Stimulated activated CD4-positive, alpha-beta T cell treated with anti-CD3 and anti-CD28 coated beads, Interleukin-2, amount 100 ng/mL, for 24 hours (primary cell): ENCODE measurements around the gene LPAR6.
"Not testable (repeated sequence)": the region's sequence is repeated elsewhere in the genome, so short reads cannot be mapped to it uniquely, and the experiment has no call there.

ENCODE experiments used
- DNase-seq, 2 donors: peaks; one replicate each; pipeline ENCODE4 v3.0.0-alpha.2; 2020

The LPAR6 gene

GRCh38 chr13:48412881-48413351 lies at the start of gene LPAR6:
Gene LPAR6, minus strand, starts transcription at chr13:48413113. Its CDS starts 690 bp downstream, at chr13:48412423.
- no peak for DNase-seq

DNA sequence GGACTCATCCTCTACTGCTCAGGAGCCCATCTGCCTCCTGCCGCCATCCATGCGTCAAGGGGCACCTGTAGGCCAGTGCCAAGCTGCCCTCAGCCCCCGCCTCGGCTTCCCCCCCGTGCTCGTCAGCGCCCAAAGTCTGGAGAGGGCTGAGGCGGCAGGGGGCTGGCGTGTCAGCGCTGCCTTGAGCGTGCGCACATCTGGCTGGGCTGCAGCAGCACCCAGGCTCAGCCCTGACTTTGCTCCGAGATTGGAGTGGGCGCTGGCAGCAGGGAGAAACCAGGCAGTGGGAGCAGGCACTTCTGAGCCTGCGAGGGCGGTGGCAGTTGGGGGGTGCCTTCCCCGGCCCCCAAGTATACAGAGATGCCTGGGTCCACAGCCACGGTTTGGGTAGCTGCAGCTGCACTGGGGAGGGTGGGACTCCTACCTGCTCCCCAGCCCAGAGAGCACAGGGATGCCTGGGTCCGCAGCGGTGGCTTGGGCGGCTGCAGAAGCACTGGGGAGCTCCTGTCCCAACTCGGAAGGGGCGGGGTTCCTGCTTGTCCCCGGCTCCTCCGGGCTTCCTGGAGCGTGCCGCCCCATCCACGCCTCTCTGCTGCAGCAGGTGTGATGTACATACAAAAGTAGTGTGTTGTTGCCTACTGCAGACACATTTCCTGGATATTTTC lies 44.8 kb upstream of the LPAR6 start:
- no peak for DNase-seq

DNA sequence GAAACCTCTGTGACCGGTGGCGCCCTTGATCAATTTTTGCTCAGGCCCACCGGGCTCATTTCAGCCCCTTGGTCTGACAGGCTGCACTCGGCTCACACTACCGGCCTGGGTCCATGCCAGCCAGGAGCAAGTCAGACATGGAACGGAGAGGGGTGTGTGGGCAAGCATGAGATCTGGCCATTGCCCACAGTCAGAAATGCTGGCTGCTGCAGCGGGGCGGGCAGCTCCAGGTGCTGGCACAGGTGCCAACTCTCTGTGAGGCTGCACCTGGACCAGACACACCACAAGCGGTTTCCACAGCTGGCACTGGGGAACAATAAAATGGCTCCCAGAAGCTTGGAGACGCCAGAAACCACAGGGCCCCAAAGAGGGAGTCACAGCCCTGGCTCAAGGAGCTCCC lies 43.6 kb upstream of the LPAR6 start:
- no peak for DNase-seq

DNA sequence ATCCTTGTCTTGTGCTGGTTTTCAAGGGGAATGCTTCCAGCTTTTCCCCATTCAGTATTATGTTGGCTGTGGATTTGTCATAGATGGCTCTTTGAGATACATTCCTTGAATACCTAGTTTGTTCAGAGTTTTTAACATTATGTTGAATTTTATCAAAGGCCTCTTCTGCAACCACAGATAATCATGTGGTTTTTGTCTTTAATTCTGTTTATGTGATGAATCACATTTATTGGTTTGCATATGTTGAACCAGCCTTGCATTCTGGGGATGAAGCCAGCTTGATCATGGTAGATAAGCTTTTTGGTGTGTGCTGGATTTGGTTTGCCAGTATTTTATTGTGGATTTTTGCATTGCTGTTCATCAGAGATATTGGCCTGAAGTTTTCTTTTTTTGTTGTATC lies 38.3 kb upstream of the LPAR6 start:
- DNase-seq: not testable (repeated sequence)

DNA sequence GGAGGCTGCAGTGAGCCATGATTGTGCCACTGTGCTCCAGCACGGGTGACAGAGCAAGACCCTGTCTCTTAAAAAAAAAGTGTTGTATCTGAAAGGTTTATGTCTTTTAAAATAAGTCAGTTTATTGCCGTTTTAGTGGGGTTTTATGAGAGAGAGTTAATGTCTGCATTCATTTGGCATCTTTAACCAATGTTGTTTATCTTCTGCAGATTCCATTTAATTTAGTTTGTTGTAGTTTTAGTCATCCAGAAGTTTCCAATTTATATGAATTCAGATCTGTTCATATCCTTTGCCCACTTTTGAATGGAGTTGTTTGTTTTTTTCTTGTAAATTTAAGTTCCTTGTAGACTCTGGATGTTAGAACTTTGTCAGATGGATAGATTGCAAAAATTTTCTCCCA lies 36.7 kb upstream of the LPAR6 start:
- no peak for DNase-seq

DNA sequence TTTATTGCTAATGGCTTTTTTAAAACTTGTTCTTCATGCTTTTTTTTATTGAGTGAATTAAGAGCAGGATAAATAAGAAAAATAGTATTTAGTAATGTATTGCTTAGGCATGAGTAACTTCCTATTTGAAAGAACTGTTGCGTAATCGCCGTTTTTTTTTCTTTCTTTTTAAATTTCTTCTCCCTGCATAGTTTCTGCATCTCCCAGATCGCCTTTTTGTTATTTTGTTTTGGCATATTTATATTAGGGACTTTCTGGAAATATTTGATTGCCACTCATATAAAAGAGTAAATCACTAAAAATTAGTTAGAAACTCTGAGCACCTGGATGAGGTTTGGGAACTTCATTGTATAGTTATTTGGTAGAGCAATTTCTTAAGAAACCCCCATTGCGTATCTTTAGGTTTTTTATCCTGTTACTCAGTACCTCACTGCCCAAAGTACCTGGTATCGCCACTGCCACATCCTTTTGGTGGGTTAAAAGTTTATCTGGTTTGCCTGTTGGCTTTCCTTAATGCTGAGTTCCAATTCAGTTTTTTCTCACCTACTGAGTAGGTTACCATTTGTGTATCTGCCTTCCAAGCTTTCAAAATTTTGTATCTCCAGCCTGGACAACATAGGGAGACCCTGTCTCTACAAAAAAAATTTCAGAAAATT lies 36.2 kb upstream of the LPAR6 start:
- no peak for DNase-seq

DNA sequence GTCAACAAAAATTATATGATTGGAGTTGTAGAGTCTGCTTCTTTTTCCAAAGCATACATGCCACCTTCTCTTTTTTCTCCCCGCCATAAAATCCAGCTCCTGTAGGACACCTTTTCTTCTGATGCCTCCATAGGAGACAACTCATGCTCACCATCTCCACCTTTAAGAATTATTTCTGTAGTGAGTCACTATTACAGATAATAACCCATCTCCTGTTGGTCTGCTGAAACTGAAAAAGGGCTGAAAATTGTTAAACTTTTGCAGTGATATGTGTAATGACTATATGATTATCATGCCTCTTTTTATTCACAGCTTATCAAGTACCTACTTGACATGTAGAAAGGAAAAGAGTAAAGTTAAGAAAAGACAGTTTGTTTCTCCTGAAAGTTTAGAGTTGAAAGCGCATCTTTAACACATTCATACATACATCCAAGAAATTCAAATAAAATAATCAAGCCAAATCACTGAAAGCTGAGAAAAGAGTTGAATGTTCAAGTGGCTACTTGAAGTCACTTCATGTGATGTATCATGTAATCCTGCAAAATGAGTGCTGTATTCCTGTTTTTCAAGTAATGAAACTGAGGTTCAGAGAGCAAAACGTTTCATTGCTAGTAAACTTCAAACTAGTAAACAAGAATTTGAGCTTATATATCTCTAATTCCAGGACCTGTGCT lies 35.5 kb upstream of the LPAR6 start:
- no peak for DNase-seq

- no peak for DNase-seq
These were observed 33.6 kb upstream of the LPAR6 start for GRCh38 chr13:48446464-48446863.

- DNase-seq: no peak
These were observed 30.7 kb upstream of the LPAR6 start for GRCh38 chr13:48443442-48444208.

DNA sequence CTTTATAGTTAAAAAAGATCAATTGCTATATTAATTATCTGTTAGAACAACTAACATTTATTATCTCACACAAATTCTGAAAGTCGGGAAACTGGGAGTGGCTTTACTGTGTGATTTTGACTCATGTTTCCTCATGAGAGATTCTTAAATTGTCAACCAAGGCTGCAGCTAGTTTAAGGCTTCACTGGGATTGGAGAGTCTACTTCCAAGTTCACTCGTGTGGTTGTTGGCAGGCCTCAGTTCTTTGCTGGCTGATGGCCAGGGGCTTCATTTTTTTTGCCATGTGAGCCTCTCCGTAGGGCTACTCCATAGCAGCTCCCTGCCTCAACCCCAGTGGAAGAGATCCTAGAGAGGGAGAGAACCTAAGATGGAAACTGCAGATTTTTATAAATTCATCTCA lies 24.5 kb upstream of the LPAR6 start:
- DNase-seq: no peak

- DNase-seq: no peak
These were observed 23.9 kb upstream of the LPAR6 start for GRCh38 chr13:48436661-48437288.

GRCh38 chr13:48434200-48434599 lies 21.3 kb upstream of the LPAR6 start:
- no peak for DNase-seq

DNA sequence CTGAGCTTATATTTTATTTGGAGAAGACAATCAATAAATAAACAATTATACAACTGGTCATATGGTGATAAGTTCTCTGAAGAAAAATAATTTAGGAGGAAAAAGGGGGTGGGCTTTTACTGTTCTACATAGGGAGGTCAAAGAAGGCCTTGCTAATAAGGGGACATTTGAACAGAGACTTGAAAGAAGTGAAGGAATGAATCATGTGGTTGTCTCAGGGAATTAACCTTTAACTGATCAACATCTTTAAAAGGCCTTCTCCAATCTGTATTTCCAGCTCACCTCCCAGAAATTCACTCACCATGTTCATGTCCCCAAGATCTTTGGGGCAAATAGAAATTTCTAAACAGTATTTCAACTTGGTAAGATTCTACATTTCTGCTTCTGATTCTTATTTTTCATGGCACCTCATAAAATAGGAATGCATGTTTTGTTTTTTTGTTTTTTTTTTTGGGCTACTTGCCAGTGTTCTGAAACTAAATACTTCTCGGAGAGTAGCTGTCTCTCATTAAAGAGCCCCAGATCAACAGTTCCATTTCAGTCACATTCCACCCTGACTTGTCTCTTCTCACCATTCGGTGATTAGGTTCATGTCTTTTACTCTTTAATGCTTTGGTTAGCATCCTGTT lies 19.2 kb upstream of the LPAR6 start:
- no peak for DNase-seq

DNA sequence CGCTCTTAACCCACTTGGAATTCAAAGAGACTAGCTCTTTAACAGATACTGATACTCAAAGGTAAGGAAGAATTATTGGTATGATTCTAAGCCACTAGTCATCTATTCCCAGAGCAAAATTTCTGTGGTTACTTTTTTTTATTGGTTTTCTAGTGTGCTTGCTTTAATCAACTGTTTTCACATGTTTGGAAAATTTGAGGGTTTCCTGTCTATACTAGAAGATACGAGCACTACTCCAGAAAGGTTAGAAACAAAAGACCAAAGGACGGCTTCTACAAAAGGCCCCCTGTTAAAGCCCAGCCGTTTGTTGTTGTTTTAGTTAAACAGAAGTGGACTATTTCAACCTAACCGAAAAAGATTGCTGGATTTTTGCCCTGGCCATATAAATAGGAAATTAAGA lies 18.5 kb upstream of the LPAR6 start:
- no peak for DNase-seq

DNA sequence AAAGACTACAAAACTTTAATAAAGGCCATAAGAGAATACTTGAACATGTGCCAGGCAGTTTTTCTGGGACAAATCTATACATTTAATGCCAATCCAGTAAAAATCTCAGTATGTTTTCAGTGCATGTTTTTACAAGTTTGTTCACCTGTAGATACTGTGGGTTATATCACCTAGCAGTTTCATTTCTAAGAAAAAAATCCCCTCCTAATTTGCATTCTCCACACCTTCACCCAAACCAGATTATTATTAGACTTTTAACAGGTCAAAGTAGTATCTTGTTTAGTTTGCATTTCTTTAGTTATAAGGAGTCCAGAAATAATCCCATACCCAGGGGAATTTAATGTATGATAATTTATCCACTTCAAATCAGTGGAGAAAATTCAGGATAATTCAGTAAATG lies 17.0 kb upstream of the LPAR6 start:
- no peak for DNase-seq

- no peak for DNase-seq
These were observed 16.1 kb upstream of the LPAR6 start for GRCh38 chr13:48429036-48429435.

DNA sequence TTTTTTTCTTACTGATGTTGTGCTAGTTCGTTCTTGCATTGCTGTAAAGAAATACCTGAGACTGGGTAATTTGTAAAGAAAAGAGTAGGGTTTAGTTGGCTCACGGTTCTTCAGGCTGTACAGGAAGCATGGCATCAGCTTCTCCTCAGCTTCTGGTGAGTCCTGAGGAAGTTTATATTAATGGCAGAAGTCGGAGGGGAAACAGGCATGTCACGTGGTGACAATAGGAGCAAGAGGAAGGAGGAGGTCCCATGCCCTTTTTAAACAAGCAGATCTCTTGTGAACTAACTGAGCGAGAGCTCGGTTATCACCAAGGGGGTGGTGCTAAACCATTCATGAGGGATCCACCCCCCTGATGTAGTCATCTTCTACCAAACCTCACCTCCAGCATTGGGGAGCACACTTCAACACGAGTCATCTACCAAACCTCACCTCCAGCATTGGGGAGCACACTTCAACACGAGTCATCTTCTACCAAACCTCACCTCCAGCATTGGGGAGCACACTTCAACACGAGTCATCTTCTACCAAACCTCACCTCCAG lies 13.9 kb upstream of the LPAR6 start:
- DNase-seq: not testable (repeated sequence)

GRCh38 chr13:48426052-48426451 lies 13.1 kb upstream of the LPAR6 start:
- DNase-seq: no peak

DNA sequence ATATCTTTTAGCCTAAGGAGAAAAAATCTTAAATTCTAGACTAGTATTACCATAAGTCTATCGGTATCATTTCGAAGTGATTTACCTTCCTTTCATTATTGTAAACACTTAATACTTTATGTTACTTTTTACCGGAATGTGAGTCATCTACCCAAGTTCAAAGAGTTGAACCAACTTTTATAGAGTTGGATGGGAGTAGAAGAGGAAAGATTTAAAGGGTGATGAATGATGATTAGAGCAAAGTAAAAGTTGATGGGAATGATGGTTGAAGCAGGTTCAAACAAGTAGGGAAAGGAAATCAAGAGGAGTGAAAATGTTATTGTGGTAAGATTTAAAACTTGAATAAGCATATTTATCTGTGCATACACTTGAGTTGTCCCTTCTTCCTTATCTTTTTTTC lies 11.3 kb upstream of the LPAR6 start:
- no peak for DNase-seq

DNA sequence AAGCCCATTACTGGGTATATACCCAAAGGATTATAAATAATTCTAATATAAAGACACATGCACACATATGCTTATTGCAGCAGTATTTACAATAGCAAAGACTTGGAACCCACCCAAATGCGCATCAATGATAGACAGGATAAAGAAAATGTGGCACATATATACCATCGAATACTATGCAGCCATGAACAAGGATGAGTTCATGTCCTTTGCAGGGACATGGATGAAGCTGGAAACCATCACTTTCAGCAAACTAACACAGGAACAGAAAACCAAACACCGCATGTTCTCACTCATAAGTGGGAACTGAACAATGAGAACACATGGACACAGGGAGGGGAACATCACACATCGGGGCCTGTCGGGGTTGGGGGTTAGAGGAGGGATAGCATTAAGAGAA lies 9.1 kb upstream of the LPAR6 start:
- not testable (repeated sequence) for DNase-seq

DNA sequence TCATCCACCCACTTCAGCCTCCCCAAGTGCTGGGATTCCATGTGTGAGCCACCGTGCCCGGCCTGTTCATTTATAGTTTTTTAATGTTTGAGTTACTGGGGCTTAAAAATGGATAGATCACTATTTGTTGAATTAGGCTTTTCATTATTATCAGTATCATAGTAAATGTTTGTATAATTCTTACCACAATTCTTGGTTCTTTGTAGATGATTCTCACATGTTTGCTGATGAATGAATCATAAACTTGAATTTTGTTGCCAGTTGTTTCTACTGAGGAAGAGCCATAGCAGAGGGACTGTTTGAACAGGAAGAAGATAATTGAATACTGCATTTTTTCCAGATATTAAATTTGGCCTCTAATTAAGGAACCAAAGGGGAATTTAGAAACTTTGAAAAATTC lies 2.6 kb upstream of the LPAR6 start:
- no peak for DNase-seq

DNA sequence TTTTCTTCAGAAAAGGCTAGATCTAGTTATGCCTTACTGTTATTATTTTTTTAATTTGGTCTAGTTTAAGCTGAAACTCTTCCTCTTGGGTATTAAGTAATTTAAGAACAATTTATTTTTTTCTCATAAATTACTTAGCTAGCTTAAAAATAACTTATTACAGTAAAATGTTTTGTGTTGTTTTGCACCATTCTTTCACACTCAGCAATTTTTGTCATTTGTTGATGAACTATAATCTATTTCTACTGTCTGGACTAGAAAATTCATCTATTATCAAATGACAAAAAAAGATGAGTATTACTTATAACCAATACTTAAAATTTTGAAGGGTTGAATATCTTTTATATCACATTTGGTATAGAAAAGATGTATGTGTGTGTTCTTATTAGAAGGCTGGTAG lies 1.6 kb upstream of the LPAR6 start:
- no peak for DNase-seq
